GM10266 (cell line): ENCODE results near the gene SFI1.

Experiments
- DNase-seq: peaks from one replicate; pipeline ENCODE4 v3.0.0; 2012; ENCODE audit errors: extremely low spot score
- TF ChIP-seq, protein P1 (sequence below): IDR thresholded peaks from 2 replicates; pipeline ENCODE4 v1.5.1; 2012; ENCODE audit warnings: mild to moderate bottlenecking, low read depth; ENCODE audit not compliant: control insufficient read depth, insufficient read depth; ENCODE audit errors: missing control alignments

SFI1 gene, protein sequence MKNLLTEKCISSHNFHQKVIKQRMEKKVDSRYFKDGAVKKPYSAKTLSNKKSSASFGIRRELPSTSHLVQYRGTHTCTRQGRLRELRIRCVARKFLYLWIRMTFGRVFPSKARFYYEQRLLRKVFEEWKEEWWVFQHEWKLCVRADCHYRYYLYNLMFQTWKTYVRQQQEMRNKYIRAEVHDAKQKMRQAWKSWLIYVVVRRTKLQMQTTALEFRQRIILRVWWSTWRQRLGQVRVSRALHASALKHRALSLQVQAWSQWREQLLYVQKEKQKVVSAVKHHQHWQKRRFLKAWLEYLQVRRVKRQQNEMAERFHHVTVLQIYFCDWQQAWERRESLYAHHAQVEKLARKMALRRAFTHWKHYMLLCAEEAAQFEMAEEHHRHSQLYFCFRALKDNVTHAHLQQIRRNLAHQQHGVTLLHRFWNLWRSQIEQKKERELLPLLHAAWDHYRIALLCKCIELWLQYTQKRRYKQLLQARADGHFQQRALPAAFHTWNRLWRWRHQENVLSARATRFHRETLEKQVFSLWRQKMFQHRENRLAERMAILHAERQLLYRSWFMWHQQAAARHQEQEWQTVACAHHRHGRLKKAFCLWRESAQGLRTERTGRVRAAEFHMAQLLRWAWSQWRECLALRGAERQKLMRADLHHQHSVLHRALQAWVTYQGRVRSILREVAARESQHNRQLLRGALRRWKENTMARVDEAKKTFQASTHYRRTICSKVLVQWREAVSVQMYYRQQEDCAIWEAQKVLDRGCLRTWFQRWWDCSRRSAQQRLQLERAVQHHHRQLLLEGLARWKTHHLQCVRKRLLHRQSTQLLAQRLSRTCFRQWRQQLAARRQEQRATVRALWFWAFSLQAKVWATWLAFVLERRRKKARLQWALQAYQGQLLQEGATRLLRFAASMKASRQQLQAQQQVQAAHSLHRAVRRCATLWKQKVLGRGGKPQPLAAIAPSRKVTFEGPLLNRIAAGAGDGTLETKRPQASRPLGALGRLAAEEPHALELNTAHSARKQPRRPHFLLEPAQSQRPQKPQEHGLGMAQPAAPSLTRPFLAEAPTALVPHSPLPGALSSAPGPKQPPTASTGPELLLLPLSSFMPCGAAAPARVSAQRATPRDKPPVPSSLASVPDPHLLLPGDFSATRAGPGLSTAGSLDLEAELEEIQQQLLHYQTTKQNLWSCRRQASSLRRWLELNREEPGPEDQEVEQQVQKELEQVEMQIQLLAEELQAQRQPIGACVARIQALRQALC

DNA sequence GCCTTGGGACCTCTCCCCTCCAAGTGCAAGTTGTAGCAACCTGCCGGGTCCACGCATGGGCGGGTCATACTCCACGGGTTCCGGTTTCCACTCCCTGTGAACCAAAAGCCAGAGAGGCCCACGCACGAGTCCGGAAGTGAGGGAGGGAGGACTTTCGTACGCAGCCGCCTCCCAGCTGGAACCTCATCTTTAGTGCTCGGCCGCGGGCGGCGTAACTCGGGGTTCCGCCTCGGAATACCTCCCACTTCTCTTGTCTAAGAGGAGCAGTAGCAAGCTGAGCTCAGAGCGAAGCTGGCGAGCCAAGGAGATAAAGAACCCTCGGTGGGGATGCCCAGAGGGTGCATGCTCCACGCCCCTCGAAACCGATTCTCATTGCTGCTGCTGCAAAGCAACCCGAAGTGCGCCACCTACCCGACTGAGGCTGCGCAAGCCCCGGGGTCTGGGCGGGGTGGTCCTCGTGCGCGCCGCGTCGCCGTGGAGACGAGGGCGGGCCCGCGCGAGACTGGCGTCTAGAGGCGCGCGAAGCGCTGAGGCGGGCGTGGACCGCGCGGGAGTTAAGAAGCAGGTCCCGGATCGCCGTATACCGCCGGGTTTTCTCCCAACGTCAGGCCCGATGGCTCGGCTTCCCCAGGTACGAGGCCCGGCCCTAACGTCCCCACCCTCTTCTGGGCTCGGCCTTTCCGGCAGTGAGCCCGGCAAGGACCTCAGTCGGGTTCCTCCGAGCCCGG lies at the start of gene SFI1:
SFI1 (plus strand) TSS at position 530 of the 728 bp plus-strand sequence. CDS start 11,749 bp downstream, outside the sequence.
- peak; percentile 91 for DNase-seq
- TF ChIP-seq, protein P1, sequence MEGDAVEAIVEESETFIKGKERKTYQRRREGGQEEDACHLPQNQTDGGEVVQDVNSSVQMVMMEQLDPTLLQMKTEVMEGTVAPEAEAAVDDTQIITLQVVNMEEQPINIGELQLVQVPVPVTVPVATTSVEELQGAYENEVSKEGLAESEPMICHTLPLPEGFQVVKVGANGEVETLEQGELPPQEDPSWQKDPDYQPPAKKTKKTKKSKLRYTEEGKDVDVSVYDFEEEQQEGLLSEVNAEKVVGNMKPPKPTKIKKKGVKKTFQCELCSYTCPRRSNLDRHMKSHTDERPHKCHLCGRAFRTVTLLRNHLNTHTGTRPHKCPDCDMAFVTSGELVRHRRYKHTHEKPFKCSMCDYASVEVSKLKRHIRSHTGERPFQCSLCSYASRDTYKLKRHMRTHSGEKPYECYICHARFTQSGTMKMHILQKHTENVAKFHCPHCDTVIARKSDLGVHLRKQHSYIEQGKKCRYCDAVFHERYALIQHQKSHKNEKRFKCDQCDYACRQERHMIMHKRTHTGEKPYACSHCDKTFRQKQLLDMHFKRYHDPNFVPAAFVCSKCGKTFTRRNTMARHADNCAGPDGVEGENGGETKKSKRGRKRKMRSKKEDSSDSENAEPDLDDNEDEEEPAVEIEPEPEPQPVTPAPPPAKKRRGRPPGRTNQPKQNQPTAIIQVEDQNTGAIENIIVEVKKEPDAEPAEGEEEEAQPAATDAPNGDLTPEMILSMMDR, result peak; percentile 46

DNA sequence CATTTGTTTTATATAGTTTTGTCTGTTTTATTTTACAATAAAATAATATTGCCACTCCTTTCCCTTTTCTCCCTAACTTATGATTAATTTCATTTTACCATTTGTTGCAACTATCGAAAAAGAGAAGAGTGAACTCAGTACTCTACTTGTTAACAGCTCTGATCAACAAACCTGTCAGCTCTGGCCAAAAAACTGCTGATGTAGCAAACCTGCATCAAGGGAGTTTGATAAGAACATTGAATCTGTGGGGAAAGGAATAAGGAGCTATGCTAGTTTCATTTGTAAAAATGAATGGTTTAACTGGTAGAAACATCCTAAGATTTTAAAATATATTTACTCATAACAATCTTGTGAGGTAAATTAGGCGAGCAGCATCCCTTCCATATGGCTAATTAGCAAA lies 49.6 kb upstream of the SFI1 start:
- no peak for DNase-seq
- TF ChIP-seq, protein P1, result no peak

DNA sequence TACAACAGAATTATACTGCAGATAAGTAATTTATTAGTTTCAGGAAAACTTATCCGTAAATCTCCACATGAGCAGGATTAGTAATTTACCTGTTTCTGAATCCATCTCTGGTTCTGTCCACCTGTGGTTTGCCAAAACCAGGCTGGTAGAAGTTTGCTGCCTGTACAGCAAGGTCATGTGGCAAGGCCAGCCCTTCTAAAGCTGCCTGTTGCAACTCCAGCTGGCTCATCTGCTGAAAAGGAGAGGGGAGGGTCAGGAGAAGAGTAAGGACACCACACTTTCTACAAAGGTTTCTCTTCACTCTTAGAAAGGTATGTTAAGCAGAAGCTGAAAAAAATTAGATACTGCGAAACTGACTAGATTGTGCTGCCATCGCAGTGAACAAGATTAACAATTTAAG lies 49.0 kb upstream of the SFI1 start:
- DNase-seq, result no peak
- TF ChIP-seq, protein P1, result no peak

DNA sequence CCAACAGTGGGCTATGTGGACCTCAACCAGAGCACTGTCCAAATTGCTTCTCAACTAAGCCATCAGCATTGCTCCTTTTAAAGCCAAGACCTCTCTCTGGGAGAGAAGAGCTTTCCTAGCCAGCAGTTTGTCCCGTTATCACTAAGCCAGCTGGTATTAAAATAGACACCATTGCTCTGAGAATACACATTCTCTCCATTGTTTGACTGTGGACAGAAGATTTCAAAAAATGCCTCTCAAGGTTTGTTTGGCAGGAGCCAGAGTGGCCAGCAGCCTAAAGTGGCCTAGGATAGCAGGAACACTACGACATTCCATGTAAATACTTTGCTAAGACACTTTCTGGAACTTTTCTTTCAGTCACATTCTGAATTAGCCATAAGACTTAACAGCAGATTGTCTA lies 48.0 kb upstream of the SFI1 start:
- no peak for DNase-seq
- TF ChIP-seq, protein P1, result no peak

DNA sequence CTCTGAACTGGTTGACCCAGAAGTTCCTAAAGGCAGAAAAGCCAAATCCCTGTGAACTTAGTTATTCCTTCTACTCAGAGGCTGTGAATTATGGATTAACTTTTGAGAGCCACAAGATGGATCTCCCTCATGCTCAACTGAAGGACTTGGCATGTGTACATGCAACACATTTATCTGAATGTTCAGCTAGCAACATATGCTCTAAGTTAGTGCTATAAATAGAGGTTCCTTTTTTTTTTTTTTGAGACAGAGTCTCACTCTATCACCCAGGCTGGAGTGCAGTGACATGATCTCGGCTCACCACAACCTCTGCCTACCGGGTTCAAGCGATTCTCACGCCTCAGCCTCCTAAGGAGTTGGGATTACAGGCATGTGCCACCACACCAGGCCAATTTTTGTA lies 46.8 kb upstream of the SFI1 start:
- TF ChIP-seq, protein P1, result no peak
- no peak for DNase-seq

DNA sequence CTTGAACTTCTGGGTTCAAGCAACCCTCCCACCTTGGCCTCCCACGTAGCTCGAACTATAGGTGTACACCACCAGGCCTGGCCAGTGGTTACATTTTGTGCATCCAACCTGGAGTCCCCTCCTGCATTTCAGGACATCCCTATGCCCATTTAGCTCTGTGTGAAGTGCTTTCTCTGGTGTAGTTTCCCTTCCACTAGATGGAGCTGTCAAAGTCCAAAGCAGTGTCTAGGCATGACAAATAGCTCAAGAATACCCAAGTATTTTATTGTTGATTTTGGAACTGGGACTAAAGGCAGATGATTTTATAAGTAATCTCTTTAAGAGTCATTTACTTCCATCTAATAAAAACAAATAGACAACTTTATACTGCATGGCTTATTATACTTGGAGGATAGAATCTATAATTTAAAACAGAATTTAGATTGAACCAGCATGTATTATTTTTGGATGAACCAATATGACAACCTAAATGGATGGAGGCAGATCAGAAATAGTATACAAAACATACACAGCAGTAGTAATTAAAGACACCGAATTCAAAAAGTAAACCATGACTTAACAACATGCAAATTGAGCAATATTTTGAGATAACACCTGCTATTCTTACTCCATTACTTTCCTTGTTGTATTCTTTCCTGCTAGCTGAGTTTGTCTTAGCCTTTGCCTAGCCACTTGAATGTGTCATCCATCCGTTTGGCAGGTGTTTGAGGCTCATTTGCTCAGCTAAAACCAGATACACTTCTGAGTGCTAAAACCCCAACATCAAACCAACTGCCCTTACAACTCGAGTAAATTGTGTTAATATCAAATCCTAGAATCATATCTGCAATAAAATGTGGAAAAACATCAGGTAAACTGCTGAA lies 44.4 kb upstream of the SFI1 start:
- DNase-seq, result peak; percentile 33
- TF ChIP-seq, protein P1, result peak; percentile 53
